HFF-Myc (cell line): ENCODE measurements around the gene RUNX1.
A peak's percentile ranks its signal among the peaks of the same experiment; 100 is the strongest.

Experiments used
- DNase-seq: peaks from one replicate; pipeline ENCODE4 v3.0.0-alpha.2; 2011; ENCODE audit warnings: low read depth; ENCODE audit errors: extremely low read depth
- H3K4me3 ChIP-seq: replicated peaks from 2 replicates; pipeline ENCODE4 v1.5.1; 2011; ENCODE audit warnings: low read depth, mild to moderate bottlenecking, control low read depth, low read length
- TF ChIP-seq, protein P1 (sequence below): IDR thresholded peaks from 2 replicates; pipeline ENCODE4 v1.5.1; 2012; ENCODE audit warnings: mild to moderate bottlenecking, low read depth, low read length, control low read depth; ENCODE audit errors: missing control alignments

RUNX1 gene

DNA sequence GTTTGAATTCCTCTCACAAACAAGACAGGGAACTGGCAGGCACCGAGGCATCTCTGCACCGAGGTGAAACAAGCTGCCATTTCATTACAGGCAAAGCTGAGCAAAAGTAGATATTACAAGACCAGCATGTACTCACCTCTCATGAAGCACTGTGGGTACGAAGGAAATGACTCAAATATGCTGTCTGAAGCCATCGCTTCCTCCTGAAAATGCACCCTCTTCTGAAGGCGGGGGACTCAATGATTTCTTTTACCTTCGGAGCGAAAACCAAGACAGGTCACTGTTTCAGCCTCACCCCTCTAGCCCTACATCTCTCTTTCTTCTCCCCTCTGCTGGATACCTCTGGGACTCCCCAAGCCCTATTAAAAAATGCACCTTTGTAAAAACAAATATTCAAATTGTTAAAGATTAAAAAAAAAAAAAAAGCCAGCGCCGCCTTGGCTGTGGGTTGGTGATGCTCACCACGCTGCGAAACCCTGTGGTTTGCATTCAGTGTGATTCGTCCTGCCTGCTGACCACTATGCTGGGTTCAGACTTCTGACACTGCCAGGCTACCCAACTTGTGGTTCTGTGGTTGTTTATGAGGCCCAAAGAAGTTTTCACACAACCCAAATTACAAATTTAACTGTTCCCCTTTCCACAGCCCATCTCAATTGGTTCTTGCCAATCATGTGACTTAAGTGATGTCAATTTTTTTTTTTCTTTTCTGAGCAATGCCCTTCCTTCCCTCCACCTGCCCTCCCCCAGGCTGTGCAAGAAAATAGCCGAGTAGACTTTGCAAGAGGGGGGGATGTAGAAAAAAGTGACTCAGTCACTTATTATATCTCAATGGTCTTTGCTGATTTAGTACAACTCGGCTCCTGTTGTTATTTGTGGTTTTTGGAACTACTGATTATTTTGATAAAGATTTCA is at the start of gene RUNX1:
Gene RUNX1 (minus strand): TSS at position 597 of the 912 bp plus-strand sequence.
- TF ChIP-seq, protein P1, sequence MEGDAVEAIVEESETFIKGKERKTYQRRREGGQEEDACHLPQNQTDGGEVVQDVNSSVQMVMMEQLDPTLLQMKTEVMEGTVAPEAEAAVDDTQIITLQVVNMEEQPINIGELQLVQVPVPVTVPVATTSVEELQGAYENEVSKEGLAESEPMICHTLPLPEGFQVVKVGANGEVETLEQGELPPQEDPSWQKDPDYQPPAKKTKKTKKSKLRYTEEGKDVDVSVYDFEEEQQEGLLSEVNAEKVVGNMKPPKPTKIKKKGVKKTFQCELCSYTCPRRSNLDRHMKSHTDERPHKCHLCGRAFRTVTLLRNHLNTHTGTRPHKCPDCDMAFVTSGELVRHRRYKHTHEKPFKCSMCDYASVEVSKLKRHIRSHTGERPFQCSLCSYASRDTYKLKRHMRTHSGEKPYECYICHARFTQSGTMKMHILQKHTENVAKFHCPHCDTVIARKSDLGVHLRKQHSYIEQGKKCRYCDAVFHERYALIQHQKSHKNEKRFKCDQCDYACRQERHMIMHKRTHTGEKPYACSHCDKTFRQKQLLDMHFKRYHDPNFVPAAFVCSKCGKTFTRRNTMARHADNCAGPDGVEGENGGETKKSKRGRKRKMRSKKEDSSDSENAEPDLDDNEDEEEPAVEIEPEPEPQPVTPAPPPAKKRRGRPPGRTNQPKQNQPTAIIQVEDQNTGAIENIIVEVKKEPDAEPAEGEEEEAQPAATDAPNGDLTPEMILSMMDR: no peak
- peak within 1 kb of the TSS; percentile 37 for H3K4me3 ChIP-seq
- DNase-seq: peak; percentile 17

GRCh38 chr21:35097525-35097924 is 48.4 kb upstream of the RUNX1 start:
- no peak overlapping the region for H3K4me3 ChIP-seq
- TF ChIP-seq, protein P1: no peak
- DNase-seq: no peak

DNA sequence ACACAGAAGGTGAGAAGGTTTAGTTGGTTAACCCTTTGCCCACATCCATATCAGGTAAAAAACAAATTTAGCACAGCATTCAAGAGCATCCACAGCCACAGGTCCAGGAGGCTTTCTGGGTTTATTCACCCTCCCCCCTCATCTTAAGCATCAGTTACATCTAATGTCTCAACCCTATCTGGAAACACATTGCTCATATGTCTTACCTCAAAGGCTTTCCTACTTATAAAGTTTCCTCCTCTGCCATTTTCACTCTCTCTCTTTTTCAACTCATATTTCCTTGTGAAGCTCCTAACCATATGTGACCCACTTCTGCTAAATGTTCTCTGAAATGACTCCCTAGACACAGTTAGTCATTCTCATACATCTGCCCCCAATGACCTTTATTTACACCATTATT is 47.9 kb upstream of the RUNX1 start:
- TF ChIP-seq, protein P1: no peak
- H3K4me3 ChIP-seq: no peak overlapping the region
- no peak for DNase-seq

DNA sequence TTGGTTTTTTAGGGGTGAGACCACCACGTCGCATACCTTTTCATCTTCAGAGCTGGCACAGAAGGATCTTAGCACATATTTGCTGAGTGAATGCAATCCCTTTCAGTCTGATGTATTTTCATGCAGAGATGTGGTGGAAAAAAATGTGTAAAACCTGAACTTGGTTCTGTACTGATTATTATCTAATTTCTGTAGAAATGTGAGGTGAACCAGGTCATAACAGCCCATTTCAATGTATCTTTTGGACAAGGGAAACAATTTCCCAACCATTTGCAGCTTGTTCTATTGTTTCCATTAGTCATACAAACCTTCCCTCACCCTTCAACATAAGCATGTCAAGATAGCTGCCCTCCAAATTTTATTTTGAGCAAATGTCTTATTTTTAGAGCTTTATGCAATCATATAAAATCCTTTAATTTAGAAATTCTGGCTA is 46.8 kb upstream of the RUNX1 start:
- TF ChIP-seq, protein P1: no peak
- DNase-seq: no peak
- no peak overlapping the region for H3K4me3 ChIP-seq

GRCh38 chr21:35093514-35093913 is 44.4 kb upstream of the RUNX1 start:
- no peak overlapping the region for H3K4me3 ChIP-seq
- TF ChIP-seq, protein P1: no peak
- no peak for DNase-seq

DNA sequence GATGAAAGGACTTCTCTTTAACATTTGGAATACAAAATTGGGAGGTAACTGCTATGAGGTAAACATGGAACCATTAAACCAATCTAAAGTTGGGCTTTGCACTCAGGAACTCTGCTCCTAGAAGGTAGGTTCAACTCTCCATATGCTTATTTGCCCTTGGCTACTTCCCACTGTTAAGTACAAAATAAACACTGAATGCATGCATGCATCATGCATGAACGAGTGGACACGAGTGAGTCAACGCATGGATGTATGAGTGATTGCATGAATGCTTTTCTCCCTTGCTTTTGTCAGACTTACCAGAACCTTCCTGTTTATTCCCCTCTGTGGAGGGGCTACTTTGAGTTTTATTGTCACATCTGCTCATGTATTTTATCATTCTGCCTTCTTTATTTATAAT is 42.4 kb upstream of the RUNX1 start:
- DNase-seq: no peak
- no peak overlapping the region for H3K4me3 ChIP-seq
- TF ChIP-seq, protein P1: no peak
